ENCODE data around the gene NFATC2IP. TPM values are rescaled to one million over a fixed set of nuclear protein-coding genes. Genes with fewer than 3 reads are reported as not detected.
A peak's percentile ranks its signal among the peaks of the same experiment; 100 is the strongest.

NFATC2IP gene
- total and polyA plus RNA-seq, 9 of the 15 experiments (the other 6 are each of a cell fraction or from before 2014, with no cell fraction given) = 15.6 to 106 (median 46.9) TPM

GRCh38 chr16:28950648-28951409 lies at the start of gene NFATC2IP (continued):
- TF ChIP-seq TEAD4 (IDR thresholded peaks at IDR 0.05; ENCODE audit: low read length) (0 out of 2 replicates have a peak, but pooled peaks have one; percentile 1), TEAD4 (CRISPR knock-in tag; IDR thresholded peaks at IDR 0.05; ENCODE audit: borderline replicate concordance) (no peak), ZHX1 (conservative IDR thresholded peaks at IDR 0.05; ENCODE audit: low read length) (no peak), ZNF143 (CRISPR knock-in tag; IDR thresholded peaks at IDR 0.05) (peak; percentile 95), ATF1 (CRISPR knock-in tag; IDR thresholded peaks at IDR 0.05) (0 out of 2 replicates have a peak, but pooled peaks have one; percentile 37), ATF1 (tag; IDR thresholded peaks at IDR 0.05) (peak; percentile 94), ZNF12 (CRISPR knock-in tag; IDR thresholded peaks at IDR 0.05) (no peak), NBN (IDR thresholded peaks at IDR 0.05; ENCODE audit: low read depth) (no peak), HMG20B (CRISPR knock-in tag; IDR thresholded peaks at IDR 0.05) (no peak), PTRF (tag; IDR thresholded peaks at IDR 0.05) (no peak), ZNF57 (CRISPR knock-in tag; IDR thresholded peaks at IDR 0.05) (no peak), NR0B1 (IDR thresholded peaks at IDR 0.05; ENCODE audit: partially characterized antibody) (no peak), POLR2H (tag; IDR thresholded peaks at IDR 0.05; ENCODE audit: low read depth) (peak; percentile 40; the same call in 1 of the 2 replicates), VEZF1 (CRISPR knock-in tag; IDR thresholded peaks at IDR 0.05) (peak; percentile 56), ARID3A (IDR thresholded peaks at IDR 0.05; ENCODE audit: borderline replicate concordance, low read depth, low read length) (peak; percentile 93), MBD2 (IDR thresholded peaks at IDR 0.05; ENCODE audit: borderline replicate concordance, low read depth) (peak; percentile 98), IRF9 (tag; IDR thresholded peaks at IDR 0.05) (no peak), NCOA6 (IDR thresholded peaks at IDR 0.05) (no peak), ZNF764 (CRISPR knock-in tag; IDR thresholded peaks at IDR 0.05; ENCODE audit: low read depth) (no peak)

Data from K562 (cell line).